HepG2 (cell line): ENCODE data around the gene NFE2L1.

Experiments used
- CTCF ChIP-seq: sonication (generic); formaldehyde crosslinking; IDR thresholded peaks from 2 replicates; pipeline ENCODE4 v1.5.0; 2020; ENCODE audit warnings: mild to moderate bottlenecking, missing genetic modification reagents, moderate library complexity
- MAFK ChIP-seq, 2 experiments: IDR thresholded peaks in 1 of 2; conservative IDR thresholded peaks in 1 of 2; 2 replicates each; pipeline ENCODE4 v1.6.1; 2011; ENCODE audit warnings: improper control_type of control experiment in 2 of 2, low read length in 2 of 2

GRCh38 chr17:48048384-48049126 lies 396 bp downstream of the NFE2L1 start:
- TF ChIP-seq MAFK (conservative IDR thresholded peaks at IDR 0.05 in 1 of 2, IDR thresholded peaks at IDR 0.05 in 1 of 2; ENCODE audit: low read length in 2 of 2): no peak
- TF ChIP-seq CTCF (CRISPR knock-in tag): no peak
